Activated T-cell treated with anti-CD3 and anti-CD28 coated beads, Interleukin-2, amount 50 U/mL, for 4 hours (primary cell): Measurements from ENCODE around the gene TTYH3. TPM values are rescaled to one million over a fixed set of nuclear protein-coding genes. Genes with fewer than 3 reads are reported as not detected.
"Not testable (repeated sequence)": the region's sequence is repeated elsewhere in the genome, so short reads cannot be mapped to it uniquely, and the experiment has no call there.

Experiments used
- ATAC-seq, 2 donors: fragments of 200-7000 bp; cut with Tn5 transposase; one replicate each; pipeline ENCODE4 v1.10.0; 2021
- DNase-seq: peaks from one replicate; pipeline ENCODE4 v3.0.0-alpha.2; 2020
- H3K27me3 Mint-ChIP-seq: one replicate; pipeline ENCODE4 v1.8.0; 2021; ENCODE audit warnings: low read depth, mixed read lengths
- H3K36me3 Mint-ChIP-seq: one replicate; pipeline ENCODE4 v1.8.0; 2022; ENCODE audit warnings: mixed read lengths; ENCODE audit not compliant: insufficient read depth
- H3K4me1 Mint-ChIP-seq: one replicate; pipeline ENCODE4 v1.8.0; 2021; ENCODE audit warnings: low read depth, mixed read lengths
- H3K4me3 Mint-ChIP-seq: one replicate; pipeline ENCODE4 v1.8.0; 2021; ENCODE audit warnings: mild to moderate bottlenecking, moderate library complexity, mixed read lengths
- H3K9me3 Mint-ChIP-seq: one replicate; pipeline ENCODE4 v1.8.0; 2021; ENCODE audit warnings: mixed read lengths
- total RNA-seq, 3 donors: library from RNA; stranded (reverse); gene quantifications; one replicate each; pipeline ENCODE4 v1.2.1, GENCODE V29; 2021

Gene TTYH3
- total RNA-seq, 3 donors from 2014 or later, result 13.4 to 17.3 (median 15.2) TPM

DNA sequence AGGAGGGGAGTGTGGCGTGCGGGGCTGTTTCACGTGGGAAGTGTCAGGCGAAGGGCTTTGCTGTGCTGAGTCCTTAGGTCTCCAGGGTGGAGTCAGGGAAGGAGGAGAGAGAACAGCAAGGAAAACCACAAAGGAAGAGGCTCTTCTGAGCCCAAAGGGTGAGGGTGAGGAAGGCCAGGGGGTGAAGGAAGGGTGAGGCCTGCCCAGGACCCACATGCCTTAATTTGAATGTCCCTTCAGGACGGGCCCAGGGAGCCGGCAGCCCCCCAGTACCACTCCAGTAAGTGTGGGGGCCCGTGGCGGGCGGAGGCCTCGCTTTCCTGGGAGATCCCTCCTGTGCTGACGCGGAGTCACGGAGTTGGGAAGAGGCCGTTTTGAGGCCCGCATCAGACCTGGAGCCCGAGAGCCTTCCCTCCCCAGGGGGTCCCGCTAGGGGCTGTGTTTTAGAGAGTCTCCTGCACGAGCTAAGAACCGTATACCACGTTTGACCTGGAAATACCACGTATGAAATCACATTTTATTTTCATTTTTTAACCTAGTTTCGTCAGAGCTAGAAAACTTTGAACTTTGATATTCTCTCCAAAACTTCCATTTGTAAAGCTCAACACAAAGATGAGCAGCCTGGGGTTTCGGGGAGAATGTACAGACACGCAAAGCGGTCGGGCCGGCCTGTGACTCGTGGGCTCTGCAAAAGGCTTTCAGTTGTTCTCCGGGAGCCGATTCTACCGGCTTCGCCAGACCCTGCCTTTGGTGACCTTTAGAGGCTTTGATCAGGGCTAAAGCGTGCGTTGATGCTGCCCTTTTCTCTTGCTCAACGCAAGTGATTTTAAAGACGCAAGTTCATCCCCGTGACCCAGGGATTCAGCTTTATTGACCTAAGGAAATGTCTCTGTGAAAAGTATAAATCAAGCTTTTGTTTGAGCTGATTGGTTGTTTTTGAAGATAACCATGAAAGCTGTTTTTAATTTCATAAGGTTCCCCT lies 23.6 kb upstream of the TTYH3 start:
- H3K27me3 Mint-ChIP-seq, result no peaks in the 10 kb centered on the region
- H3K36me3 Mint-ChIP-seq, result no peaks in the 10 kb centered on the region
- DNase-seq (no peak), ATAC-seq (no peak)
- no peaks in the 10 kb centered on the region for H3K9me3 Mint-ChIP-seq
- peaks cover 4% of the 10 kb centered on the region for H3K4me1 Mint-ChIP-seq
- no peak overlapping the region for H3K4me3 Mint-ChIP-seq

DNA sequence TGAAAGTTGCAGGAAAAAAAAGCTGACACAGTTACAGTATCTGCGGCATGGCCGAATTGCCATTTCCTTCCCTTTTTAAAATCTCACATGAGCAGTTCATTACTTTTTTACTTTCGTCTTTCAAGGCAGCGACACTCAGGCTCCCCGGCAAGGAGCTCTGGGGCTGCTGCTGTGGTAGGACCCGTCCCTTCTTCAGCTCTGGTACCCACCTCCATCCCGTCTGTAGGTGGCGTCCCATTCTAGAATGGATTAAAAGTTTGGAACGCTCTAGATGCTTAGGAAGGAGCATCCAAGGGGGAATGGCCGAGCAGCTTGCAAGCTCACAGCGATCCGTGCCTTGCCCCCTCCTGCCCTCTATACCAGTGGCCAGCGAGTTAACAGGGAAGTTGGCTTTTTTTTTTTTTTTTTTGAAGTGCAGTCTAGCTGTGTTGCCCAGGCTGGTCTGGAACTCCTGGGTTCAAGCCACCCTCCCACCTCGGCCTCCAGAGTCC lies 22.8 kb upstream of the TTYH3 start:
- no peaks in the 10 kb centered on the region for H3K9me3 Mint-ChIP-seq
- DNase-seq (no peak), ATAC-seq (peak; percentile 35 to 36)
- no peaks in the 10 kb centered on the region for H3K36me3 Mint-ChIP-seq
- H3K4me3 Mint-ChIP-seq, result no peak overlapping the region
- no peaks in the 10 kb centered on the region for H3K27me3 Mint-ChIP-seq
- peaks cover 4% of the 10 kb centered on the region for H3K4me1 Mint-ChIP-seq

DNA sequence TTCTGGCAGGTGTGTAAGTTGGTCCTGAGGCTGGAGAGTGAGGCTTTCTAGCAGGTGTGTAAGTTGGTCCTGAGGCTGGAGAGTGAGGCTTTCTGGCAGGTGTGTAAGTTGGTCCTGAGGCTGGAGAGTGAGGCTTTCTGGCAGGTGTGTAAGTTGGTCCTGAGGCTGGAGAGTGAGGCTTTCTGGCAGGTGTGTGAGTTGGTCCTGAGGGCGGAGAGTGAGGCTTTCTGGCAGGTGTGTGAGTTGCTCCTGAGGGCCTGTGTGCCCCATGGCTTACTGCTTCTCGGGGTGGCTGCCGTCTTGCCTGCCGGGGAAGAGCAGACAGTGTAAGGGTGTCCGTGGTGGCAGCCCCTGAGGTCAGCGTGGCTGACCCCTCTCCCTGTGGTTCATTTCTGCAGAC lies 22.1 kb upstream of the TTYH3 start:
- not testable (repeated sequence) for H3K4me1 Mint-ChIP-seq, H3K27me3 Mint-ChIP-seq, H3K36me3 Mint-ChIP-seq, H3K9me3 Mint-ChIP-seq, ATAC-seq, H3K4me3 Mint-ChIP-seq, DNase-seq

DNA sequence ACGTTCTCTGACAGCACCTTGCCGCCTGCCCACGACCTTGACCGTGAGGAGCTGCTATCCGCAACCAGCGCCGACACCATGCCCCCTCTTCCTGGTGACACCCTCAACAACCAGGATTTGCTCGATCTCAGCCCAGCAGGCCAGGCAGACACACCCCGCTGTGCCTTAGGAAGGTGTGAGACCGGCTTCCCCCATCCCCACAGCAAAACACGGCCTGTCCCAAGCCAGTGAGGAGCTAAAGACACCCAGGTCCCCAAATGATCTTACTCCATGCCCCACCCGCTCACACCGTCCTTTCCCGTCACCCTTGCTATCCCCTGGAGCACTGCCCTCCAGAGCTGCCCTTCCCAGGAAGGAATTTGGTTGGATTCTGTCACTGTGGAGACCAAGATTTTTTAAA lies 21.3 kb upstream of the TTYH3 start:
- no peak for DNase-seq
- Mint-ChIP-seq H3K27me3 (no peaks in the 10 kb centered on the region), H3K4me3 (no peak overlapping the region), H3K4me1 (peaks cover 4% of the 10 kb centered on the region), H3K9me3 (no peaks in the 10 kb centered on the region), H3K36me3 (no peaks in the 10 kb centered on the region)
- no peak for ATAC-seq

DNA sequence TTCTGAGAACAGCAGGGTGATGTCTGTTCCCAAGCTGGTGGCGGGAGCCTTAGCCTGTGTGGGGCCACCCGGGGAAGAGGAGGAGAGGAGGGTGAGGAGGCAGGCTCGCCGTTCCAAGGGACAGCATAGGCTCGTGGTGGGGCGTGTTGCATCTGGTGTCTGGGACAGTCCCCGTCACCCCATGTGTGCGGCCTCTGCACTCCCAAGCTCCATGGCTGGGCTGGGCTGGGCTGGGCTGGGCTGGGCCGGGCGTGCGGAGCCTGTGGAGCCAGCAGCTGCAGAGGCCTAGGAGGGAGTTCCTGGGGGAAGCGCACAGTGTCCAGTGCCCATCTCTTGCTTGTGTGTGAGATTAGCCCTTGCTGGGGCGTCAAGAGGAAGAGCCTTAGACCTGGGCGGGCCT lies 20.9 kb upstream of the TTYH3 start:
- ATAC-seq (no peak), DNase-seq (no peak)
- Mint-ChIP-seq H3K9me3 (no peaks in the 10 kb centered on the region), H3K27me3 (no peaks in the 10 kb centered on the region), H3K4me3 (no peak overlapping the region), H3K4me1 (peaks cover 4% of the 10 kb centered on the region), H3K36me3 (no peaks in the 10 kb centered on the region)

DNA sequence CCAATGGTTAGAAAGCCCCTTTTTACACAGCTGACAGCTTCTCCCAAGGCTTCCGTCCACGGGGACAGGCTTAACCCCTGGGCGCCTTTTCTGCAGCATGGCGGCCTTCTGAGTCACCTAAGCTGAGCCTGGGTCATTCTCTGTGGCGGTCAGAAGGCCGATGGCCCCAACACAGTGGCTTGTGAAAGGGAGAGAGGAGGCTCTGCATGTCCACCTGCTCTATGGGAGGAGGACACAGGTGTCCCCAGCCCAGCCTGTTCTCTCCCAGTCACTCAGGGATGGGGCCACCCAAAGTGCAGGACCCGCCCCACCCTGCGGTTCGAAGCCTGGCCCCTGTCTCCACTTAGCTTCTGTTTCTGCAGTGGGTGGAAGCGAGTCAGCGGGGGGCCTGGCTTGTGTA lies 20.4 kb upstream of the TTYH3 start:
- Mint-ChIP-seq H3K27me3 (no peaks in the 10 kb centered on the region), H3K4me3 (no peak overlapping the region), H3K9me3 (no peaks in the 10 kb centered on the region), H3K4me1 (peaks cover 4% of the 10 kb centered on the region), H3K36me3 (no peaks in the 10 kb centered on the region)
- ATAC-seq (no peak), DNase-seq (no peak)

DNA sequence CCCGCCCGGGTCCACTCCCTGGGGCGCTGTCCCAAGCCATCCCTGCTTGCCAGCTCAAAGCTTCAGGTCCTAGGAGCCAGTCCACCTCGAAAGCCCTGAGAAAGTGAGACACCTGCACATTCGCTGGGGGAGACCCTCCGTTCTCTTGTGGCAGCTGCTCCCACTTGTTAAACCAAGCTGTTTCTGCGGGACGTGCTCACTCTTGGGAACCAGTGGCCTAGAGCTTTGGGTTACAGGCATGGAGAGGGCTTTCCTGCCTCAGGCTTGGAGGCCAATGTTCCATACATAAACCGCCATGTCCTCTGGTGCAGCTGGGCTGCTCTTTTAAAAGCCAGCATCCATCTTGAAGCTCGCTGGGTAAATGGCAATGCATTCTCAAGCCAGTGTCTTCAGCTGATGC lies 19.9 kb upstream of the TTYH3 start:
- no peak for ATAC-seq
- H3K4me1 Mint-ChIP-seq, result peaks cover 4% of the 10 kb centered on the region
- no peaks in the 10 kb centered on the region for H3K36me3 Mint-ChIP-seq
- no peak for DNase-seq
- no peaks in the 10 kb centered on the region for H3K9me3 Mint-ChIP-seq
- no peak overlapping the region for H3K4me3 Mint-ChIP-seq
- no peaks in the 10 kb centered on the region for H3K27me3 Mint-ChIP-seq

DNA sequence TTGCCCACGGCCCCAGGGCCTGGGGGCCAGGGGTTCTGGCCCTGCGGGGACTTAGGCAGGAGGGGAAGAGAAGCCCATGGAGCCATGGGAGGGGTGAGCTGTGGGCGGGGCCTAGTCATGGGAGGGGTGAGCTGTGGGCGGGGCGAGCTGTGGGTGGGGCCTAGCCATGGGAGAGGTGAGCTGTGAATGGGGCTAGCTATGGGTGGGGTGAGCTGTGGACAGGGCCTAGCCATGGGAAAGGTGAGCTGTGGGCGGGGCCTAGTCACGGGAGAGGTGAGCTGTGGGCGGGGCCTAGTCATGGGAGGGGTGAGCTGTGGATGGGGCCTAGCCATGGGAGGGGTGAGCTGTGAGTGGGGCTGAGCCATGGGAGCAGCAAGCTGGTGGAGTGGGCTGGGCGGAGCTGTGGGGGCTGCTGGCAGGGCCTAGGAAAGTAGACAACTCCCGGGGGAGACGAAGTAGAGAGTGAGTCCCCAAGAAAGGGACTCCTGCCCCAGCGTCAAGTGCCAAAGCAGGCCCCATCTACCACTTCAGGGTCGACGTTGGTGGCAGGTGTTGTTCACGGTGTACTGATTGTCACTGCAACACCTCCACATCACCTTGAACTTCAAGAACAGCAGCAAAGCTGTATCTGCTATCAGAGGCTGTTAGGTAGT lies 19.2 kb upstream of the TTYH3 start:
- H3K9me3 Mint-ChIP-seq, result no peaks in the 10 kb centered on the region
- no peaks in the 10 kb centered on the region for H3K36me3 Mint-ChIP-seq
- H3K27me3 Mint-ChIP-seq, result peaks cover 2% of the 10 kb centered on the region
- no peak overlapping the region for H3K4me3 Mint-ChIP-seq
- ATAC-seq (no peak), DNase-seq (no peak)
- H3K4me1 Mint-ChIP-seq, result peaks cover 4% of the 10 kb centered on the region

DNA sequence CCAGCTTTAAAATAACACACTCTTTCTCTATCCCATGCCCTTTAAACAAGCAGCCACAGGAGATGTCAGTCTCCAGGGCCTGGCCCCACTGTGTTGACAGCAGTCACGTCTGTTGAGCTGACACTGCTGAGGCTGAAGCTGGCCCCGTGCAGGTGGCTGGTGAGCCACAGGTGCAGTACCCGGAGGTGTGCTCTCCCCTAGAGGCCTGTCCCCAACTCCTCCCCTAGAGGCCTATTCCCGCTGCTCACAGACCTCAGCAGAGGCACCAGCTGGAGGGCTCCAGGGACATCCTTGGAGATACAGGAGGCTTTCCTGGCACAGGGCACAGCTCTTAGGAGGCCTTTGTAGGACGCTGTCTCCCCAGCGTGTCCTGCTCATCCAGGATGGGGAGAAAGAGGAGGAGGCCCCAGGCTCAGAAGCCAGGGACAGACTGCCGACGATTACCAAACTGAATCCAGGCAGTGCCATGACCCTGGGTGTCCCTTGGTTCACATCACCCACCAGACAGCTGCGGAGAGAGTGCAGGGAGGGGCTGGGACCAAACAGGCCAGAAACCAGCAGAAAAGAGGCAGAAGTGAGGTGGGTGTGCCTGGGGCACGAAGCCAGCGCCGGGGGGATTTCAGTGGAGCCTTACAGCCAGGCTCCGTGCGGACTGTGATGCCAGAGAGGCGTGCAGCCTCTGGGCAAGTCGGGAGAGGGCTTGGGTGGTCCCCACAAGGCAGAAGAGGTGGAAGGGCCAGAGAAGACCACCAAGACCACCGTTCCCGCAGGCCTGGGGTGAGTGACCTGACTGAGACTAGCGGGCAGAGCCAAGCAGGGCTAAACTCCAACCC lies 18.5 kb upstream of the TTYH3 start:
- no peak for ATAC-seq
- Mint-ChIP-seq H3K36me3 (no peaks in the 10 kb centered on the region), H3K4me1 (peaks cover 4% of the 10 kb centered on the region), H3K27me3 (peaks cover 2% of the 10 kb centered on the region), H3K9me3 (no peaks in the 10 kb centered on the region), H3K4me3 (no peak overlapping the region)
- DNase-seq, result no peak

DNA sequence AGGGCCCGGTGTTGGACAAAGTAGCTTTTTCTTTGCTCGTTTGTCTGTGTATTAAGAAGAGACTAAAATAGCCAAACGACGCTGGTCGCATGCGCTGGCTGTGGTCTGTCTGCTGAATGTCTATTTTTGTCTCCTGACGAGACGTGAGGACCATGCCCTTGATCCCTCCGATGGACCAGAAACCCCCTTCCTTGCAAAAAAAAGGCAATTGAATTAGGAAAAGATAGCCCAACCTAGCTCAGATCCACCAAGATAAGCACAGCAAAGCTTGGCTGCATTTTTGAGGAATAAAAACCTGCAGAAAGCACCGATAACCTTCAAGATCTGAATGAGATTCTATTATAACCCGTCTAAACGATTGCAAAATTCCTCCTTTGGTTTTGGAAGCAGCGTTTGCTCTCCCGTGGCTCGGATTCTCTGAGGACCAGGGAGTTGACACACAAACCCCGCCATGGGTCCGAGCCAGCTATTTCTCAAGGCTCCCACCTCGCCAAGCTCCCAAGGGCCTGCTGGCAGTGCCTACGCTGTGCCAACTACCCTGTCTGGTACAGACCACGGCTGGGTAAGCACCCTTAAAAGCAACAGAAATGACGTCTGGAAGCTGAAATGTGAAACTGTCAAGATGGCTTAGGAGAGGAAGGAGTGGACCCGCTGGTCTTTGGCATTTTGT lies 17.7 kb upstream of the TTYH3 start:
- no peaks in the 10 kb centered on the region for H3K36me3 Mint-ChIP-seq
- DNase-seq (no peak), ATAC-seq (no peak)
- H3K4me3 Mint-ChIP-seq, result no peak overlapping the region
- peaks cover under 1% of the 10 kb centered on the region for H3K4me1 Mint-ChIP-seq
- no peaks in the 10 kb centered on the region for H3K9me3 Mint-ChIP-seq
- peaks cover 2% of the 10 kb centered on the region for H3K27me3 Mint-ChIP-seq

DNA sequence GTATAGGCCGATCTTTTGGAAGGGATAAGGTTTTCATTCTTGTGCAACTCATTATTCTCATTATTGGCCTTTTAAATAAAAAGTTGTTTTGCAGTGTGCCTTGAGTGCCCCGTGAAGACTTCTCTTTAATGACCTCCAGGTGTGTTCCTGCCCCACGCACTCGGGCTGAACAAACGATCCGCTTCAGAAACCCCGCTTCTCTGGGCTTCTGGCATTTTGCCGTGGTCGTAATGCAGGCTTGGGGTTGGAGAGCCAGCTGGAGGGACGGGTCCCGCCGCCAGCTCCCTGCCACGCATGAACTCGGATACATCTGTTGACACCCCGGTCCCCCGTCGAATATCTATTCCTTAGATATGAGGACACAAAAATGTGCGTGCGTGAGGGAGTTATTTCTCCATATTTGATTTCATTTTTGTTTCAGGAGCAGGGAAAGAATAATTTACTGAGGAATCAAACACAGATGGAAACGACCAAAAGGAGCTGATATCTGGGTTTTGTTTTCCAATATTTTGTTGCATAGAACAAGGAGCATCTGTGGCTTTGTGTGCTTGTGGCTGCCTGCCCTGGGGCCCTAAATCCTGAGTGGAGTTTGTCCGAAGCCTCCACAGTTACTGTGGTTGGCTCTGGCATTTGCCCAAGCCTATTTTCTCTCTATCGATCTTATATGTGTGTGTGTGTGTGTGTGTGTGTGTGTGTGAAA lies 17.0 kb upstream of the TTYH3 start:
- no peak overlapping the region for H3K4me3 Mint-ChIP-seq
- H3K9me3 Mint-ChIP-seq, result no peaks in the 10 kb centered on the region
- no peak for ATAC-seq
- H3K36me3 Mint-ChIP-seq, result no peaks in the 10 kb centered on the region
- H3K27me3 Mint-ChIP-seq, result peaks cover 2% of the 10 kb centered on the region
- H3K4me1 Mint-ChIP-seq, result no peaks in the 10 kb centered on the region
- DNase-seq, result no peak

DNA sequence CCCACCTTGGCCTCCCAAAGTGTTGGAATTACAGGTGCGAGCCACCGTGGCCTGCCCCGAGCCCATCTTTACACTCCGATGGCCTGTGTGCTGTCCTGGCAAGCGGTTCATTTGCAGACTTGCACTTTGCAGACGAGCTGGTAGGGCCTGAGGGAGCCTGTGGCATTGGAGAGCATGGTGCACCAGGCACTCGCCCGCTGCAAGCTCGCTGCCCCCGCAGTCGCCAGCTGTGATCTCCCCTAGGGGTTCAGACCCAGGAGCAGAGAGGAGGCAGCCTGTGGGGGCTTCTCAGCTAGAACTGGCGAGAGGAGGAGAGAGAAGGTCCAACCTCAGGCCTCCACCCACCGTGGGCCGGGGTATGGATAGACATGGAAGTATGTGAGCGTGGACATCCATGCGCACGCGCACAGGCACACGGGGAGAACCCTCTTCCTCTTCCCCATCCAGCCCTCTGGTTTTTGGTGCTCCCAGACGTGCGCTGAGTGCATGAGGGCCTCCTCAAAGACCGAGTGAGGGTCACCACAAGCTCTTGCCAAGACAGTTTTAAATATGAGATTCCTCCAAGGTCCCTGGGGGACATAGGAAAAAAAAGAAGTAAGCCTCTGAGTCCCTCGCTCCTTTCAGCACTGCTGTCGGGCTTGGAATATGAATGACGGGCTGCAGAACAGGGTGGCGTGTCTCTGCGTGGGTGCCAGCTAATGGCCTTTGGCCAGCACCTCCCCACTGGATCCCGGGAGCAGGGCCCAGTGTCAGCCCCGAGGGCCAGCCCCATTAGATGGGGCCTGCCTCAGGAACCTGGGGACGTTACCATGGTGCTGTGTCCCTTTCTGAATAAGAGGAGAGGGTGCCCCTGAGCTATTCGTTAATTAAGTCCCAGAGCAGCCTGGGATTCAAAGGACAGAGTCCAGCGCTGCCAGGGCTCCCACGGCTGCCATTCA lies 15.1 kb upstream of the TTYH3 start:
- H3K4me1 Mint-ChIP-seq, result no peaks in the 10 kb centered on the region
- H3K36me3 Mint-ChIP-seq, result no peaks in the 10 kb centered on the region
- peaks cover 2% of the 10 kb centered on the region for H3K27me3 Mint-ChIP-seq
- DNase-seq (no peak), ATAC-seq (no peak)
- H3K4me3 Mint-ChIP-seq, result no peak overlapping the region
- H3K9me3 Mint-ChIP-seq, result no peaks in the 10 kb centered on the region
